Neural progenitor cell (in vitro differentiated cells): Measurements from ENCODE around the gene TCHH. TPM values are rescaled to one million over a fixed set of nuclear protein-coding genes. Genes with fewer than 3 reads are reported as not detected.
A peak's percentile ranks its signal among the peaks of the same experiment; 100 is the strongest.

Experiments used
- DNase-seq: peaks from one replicate; pipeline ENCODE4 v3.0.0-alpha.2; 2016; ENCODE audit warnings: low spot score
- H2AFZ ChIP-seq: fragments of 200-600 bp; sonication (generic); replicated peaks from 2 replicates; pipeline ENCODE4 v1.6.1; 2016; ENCODE audit warnings: antibody characterized with exemption
- H3F3A ChIP-seq: fragments of 200-600 bp; sonication (generic); 2 replicates; pipeline ENCODE4 v1.6.1; 2016; ENCODE audit warnings: antibody characterized with exemption, low read depth
- H3K27ac ChIP-seq: fragments of 200-600 bp; sonication (generic); 2 replicates; pipeline ENCODE4 v1.5.1; 2016; ENCODE audit warnings: mild to moderate bottlenecking
- H3K27me3 ChIP-seq: fragments of 200-600 bp; sonication (generic); 2 replicates; pipeline ENCODE4 v1.6.1; 2016; ENCODE audit warnings: mild to moderate bottlenecking, moderate library complexity
- H3K36me3 ChIP-seq: fragments of 200-600 bp; sonication (generic); 2 replicates; pipeline ENCODE4 v1.5.1; 2016
- H3K4me1 ChIP-seq: fragments of 200-600 bp; sonication (generic); 2 replicates; pipeline ENCODE4 v1.6.1; 2016; ENCODE audit warnings: mixed run types
- H3K4me2 ChIP-seq: fragments of 200-600 bp; sonication (generic); 2 replicates; pipeline ENCODE4 v1.6.1; 2016
- H3K4me3 ChIP-seq: fragments of 200-600 bp; sonication (generic); 2 replicates; pipeline ENCODE4 v1.5.1; 2016
- H3K79me2 ChIP-seq: fragments of 200-600 bp; sonication (generic); 2 replicates; pipeline ENCODE4 v1.6.1; 2016; ENCODE audit warnings: low read depth
- H3K9ac ChIP-seq: fragments of 200-600 bp; sonication (generic); 2 replicates; pipeline ENCODE4 v1.6.1; 2016
- H3K9me3 ChIP-seq: fragments of 200-600 bp; sonication (generic); 2 replicates; pipeline ENCODE4 v1.5.1; 2016; ENCODE audit warnings: low read depth
- H4K20me1 ChIP-seq: fragments of 200-600 bp; sonication (generic); 2 replicates; pipeline ENCODE4 v1.6.1; 2016; ENCODE audit warnings: low read depth
- H3K27ac Mint-ChIP-seq: 3 replicates; pipeline ENCODE4 v1.8.0; 2021; ENCODE audit warnings: mixed read lengths
- H3K27me3 Mint-ChIP-seq: 2 replicates; pipeline ENCODE4 v1.8.0; 2022; ENCODE audit warnings: low read depth, mild to moderate bottlenecking, inconsistent platforms, moderate library complexity, mixed read lengths; ENCODE audit not compliant: insufficient read depth
- H3K36me3 Mint-ChIP-seq: 3 replicates; pipeline ENCODE4 v1.8.0; 2021; ENCODE audit warnings: mixed read lengths
- H3K4me1 Mint-ChIP-seq: 3 replicates; pipeline ENCODE4 v1.8.0; 2021; ENCODE audit warnings: mixed read lengths
- H3K4me3 Mint-ChIP-seq: 3 replicates; pipeline ENCODE4 v1.8.0; 2021; ENCODE audit warnings: mild to moderate bottlenecking, moderate library complexity, mixed read lengths
- H3K9me3 Mint-ChIP-seq: 3 replicates; pipeline ENCODE4 v1.8.0; 2020; ENCODE audit warnings: mixed read lengths
- EZH2 ChIP-seq: fragments of 200-600 bp; sonication (generic); IDR thresholded peaks from 2 replicates; pipeline ENCODE4 v1.6.1; 2017; ENCODE audit warnings: antibody characterized with exemption, mild to moderate bottlenecking, moderate library complexity
- EZH2phosphoT487 ChIP-seq: fragments of 200-600 bp; sonication (generic); IDR thresholded peaks from 2 replicates; pipeline ENCODE4 v1.6.1; 2017; ENCODE audit warnings: antibody characterized with exemption
- total RNA-seq: library from RNA; depleted of rRNA; stranded (reverse); fragments of >200 nt; gene quantifications from 2 replicates; pipeline ENCODE4 v1.2.3, GENCODE V29; 2015; ENCODE audit warnings: low replicate concordance
- TF ChIP-seq, protein P1 (sequence below): fragments of 200-600 bp; sonication (generic); IDR thresholded peaks from 2 replicates; pipeline ENCODE4 v1.5.1; 2017; ENCODE audit warnings: antibody characterized with exemption, mild to moderate bottlenecking

The TCHH gene
- total RNA-seq, 1 donor from 2014 or later: 0.07 TPM

DNA sequence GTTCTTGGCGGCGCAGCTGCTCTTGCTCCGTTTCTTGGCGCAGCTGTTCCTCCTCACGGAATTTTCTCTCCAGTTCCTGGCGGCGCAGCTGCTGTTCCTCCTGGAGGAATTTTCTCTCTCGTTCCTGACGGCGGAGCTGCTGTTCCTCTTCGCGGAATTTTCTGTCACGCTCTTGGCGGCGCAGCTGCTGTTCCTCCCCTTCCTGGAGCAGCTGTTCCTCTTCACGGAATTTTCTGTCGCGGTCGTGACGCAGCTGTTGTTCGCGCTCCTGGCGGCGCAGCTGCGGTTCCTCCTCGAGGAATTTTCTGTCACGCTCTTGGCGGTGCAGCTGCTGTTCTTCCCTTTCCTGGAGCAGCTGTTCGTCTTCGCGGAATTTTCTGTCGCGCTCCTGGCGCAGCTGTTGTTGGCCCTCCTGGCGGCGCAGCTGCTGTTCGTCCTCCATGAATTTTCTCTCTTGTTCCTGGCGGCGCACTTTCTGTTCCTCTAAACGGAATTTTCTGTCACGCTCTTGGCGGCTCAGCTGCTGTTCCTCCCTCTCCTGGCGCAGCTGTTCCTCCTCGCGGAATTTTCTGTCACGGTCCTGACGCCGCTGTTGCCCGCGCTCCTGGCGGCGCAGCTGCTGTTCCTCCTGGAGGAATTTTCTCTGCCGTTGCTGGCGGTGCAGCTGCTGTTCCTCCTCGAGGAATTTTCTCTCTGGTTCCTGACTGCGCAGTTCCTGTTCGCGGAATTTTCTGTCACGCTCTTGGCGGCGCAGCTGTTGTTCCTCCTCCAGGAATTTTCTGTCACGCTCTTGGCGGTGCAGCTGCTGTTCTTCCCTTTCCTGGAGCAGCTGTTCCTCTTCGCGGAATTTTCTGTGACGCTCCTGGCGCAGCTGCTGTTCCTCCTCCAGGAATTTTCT lies 7.0 kb downstream of the TCHH start:
- Histone ChIP-seq H4K20me1 (no peaks in the 10 kb centered on the region), H3K36me3 (no peaks in the 10 kb centered on the region), H3K27me3 (peaks cover 94% of the 10 kb centered on the region), H3K4me3 (no peak overlapping the region), H3K27ac (no peak overlapping the region), H3K4me1 (no peaks in the 10 kb centered on the region), H3K9me3 (no peaks in the 10 kb centered on the region), H3K79me2 (no peaks in the 10 kb centered on the region), H3F3A (peaks cover 14% of the 10 kb centered on the region), H3K4me2 (no peak overlapping the region), H2AFZ (no peak overlapping the region), H3K9ac (no peak overlapping the region)
- H3K36me3 Mint-ChIP-seq: no peaks in the 10 kb centered on the region
- peak; percentile 4 for DNase-seq
- H3K9me3 Mint-ChIP-seq: peaks cover 2% of the 10 kb centered on the region
- H3K27me3 Mint-ChIP-seq: peaks cover 5% of the 10 kb centered on the region
- no peaks in the 10 kb centered on the region for H3K4me1 Mint-ChIP-seq
- TF ChIP-seq EZH2 (peak; percentile 80), EZH2phosphoT487 (peak; percentile 72)
- TF ChIP-seq, protein P1, sequence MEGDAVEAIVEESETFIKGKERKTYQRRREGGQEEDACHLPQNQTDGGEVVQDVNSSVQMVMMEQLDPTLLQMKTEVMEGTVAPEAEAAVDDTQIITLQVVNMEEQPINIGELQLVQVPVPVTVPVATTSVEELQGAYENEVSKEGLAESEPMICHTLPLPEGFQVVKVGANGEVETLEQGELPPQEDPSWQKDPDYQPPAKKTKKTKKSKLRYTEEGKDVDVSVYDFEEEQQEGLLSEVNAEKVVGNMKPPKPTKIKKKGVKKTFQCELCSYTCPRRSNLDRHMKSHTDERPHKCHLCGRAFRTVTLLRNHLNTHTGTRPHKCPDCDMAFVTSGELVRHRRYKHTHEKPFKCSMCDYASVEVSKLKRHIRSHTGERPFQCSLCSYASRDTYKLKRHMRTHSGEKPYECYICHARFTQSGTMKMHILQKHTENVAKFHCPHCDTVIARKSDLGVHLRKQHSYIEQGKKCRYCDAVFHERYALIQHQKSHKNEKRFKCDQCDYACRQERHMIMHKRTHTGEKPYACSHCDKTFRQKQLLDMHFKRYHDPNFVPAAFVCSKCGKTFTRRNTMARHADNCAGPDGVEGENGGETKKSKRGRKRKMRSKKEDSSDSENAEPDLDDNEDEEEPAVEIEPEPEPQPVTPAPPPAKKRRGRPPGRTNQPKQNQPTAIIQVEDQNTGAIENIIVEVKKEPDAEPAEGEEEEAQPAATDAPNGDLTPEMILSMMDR: no peak
- H3K27ac Mint-ChIP-seq: no peak overlapping the region
- no peak overlapping the region for H3K4me3 Mint-ChIP-seq

DNA sequence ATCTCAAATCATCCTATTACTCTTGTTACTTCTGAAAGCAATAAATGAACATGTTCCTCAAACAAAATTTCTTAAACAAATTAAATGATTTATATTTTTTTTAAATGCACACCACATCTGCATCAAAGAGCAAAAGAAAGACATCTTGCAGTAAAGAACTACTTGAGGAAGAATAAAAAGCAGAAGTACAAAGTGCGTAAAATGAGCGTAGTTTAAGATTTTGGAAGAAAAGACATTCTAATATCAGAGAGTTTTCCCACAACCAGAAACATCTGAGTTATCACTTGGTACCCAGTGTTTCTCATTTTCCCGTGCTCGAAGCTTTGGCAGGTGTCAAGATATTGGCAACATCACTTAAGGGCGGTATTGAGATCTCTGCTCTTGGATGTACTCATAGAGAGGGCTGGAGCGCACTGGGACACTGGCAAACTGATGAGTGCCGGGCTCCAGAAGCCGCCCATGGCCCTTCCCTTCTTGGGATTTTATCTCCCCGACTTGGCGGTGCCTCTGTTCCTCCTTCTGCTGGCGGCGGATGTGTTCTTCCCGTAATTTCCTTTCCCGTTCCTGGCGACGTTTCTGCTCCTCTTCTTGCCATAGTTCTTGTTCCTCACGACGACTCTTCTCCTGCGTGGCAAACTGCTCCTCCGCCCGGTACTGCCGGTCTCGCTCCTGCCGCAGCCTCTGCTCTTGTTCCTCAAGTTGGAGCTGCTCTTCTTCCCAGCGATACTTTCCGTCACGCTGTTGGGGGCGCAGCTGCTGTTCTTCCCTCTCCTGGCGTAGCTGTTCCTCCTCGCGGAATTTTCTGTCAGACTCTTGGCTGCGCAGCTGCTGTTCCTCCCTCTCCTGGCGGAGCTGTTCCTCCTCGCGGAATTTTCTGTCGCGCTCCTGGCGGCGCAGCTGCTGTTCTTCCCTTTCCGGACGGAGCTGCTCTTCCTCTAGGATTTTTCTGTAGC lies 7.9 kb downstream of the TCHH start:
- Histone ChIP-seq H4K20me1 (no peaks in the 10 kb centered on the region), H3K36me3 (no peaks in the 10 kb centered on the region), H3K79me2 (no peaks in the 10 kb centered on the region), H3K4me1 (no peaks in the 10 kb centered on the region), H3K27me3 (peaks cover 84% of the 10 kb centered on the region), H3K4me3 (no peak overlapping the region), H3K4me2 (no peak overlapping the region), H3K9ac (no peak overlapping the region), H3K9me3 (no peaks in the 10 kb centered on the region), H3K27ac (no peak overlapping the region), H3F3A (peaks cover 11% of the 10 kb centered on the region), H2AFZ (no peak overlapping the region)
- no peak for DNase-seq
- Mint-ChIP-seq H3K9me3 (peaks cover 2% of the 10 kb centered on the region), H3K4me1 (no peaks in the 10 kb centered on the region), H3K36me3 (no peaks in the 10 kb centered on the region), H3K27ac (no peak overlapping the region), H3K4me3 (no peak overlapping the region), H3K27me3 (peaks cover 5% of the 10 kb centered on the region)
- TF ChIP-seq EZH2phosphoT487 (no peak), EZH2 (no peak)
- TF ChIP-seq, protein P1: no peak

DNA sequence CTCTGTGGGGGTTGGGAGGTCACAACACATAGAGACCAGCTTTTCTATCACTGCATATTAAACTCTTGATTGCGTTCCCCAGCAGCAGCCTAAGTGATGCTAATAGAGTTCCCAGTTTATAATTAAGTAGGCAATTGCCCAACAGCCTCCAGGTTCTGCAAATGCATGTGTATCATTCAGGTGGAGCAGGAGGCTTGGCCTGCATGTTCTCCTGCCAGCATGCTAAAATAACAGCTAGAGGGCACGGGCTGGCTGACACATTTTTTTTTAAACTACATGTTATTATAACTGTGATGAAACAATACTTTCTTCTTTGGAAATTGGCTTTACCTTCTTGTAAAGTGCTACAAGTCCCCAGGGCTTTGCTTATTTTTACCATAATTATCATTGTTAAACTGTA lies 10.4 kb downstream of the TCHH start:
- peaks cover 5% of the 10 kb centered on the region for H3K27me3 Mint-ChIP-seq
- H3K36me3 ChIP-seq: no peaks in the 10 kb centered on the region
- H3K27me3 ChIP-seq: peaks cover 60% of the 10 kb centered on the region
- H3K4me1 Mint-ChIP-seq: no peaks in the 10 kb centered on the region
- no peak overlapping the region for H3K4me3 ChIP-seq
- no peak overlapping the region for H3K4me2 ChIP-seq
- H3K4me3 Mint-ChIP-seq: no peak overlapping the region
- H3K9me3 Mint-ChIP-seq: peaks cover 2% of the 10 kb centered on the region
- no peaks in the 10 kb centered on the region for H3K79me2 ChIP-seq
- no peaks in the 10 kb centered on the region for H3K4me1 ChIP-seq
- no peaks in the 10 kb centered on the region for H3K36me3 Mint-ChIP-seq
- H4K20me1 ChIP-seq: no peaks in the 10 kb centered on the region
- no peak for TF ChIP-seq EZH2
- no peak for TF ChIP-seq EZH2phosphoT487
- TF ChIP-seq, protein P1: no peak
- DNase-seq: no peak
- no peak overlapping the region for H3K27ac Mint-ChIP-seq
- no peak overlapping the region for H3K9ac ChIP-seq
- H3F3A ChIP-seq: no peaks in the 10 kb centered on the region
- no peak overlapping the region for H3K27ac ChIP-seq
- no peak overlapping the region for H2AFZ ChIP-seq
- H3K9me3 ChIP-seq: no peaks in the 10 kb centered on the region
